GM12878 (cell line): Measurements from ENCODE around the gene RIPK4. TPM values are rescaled to one million over a fixed set of nuclear protein-coding genes. Genes with fewer than 3 reads are reported as not detected.

ENCODE experiments used
- ATAC-seq: fragments of 200-7000 bp; cut with Tn5 transposase; 3 replicates; pipeline ENCODE4 v1.9.1; 2020; ENCODE audit warnings: mild to moderate bottlenecking, moderate library complexity
- BruUV-seq: library from RNA; stranded (reverse); fragments of 400-500 nt; replicated peaks from 2 replicates; lab custom pipeline; 2021; lab: Mats Ljungman, UMichigan
- CTCF ChIA-PET: fragments of 300-600 bp; sonication (Branson Sonifier 250); formaldehyde crosslinking; extraction: SDS; loops from one replicate; lab custom pipeline; 2021; ENCODE audit warnings: inconsistent platforms; lab: Yijun Ruan, JAX
- POLR2A ChIA-PET: fragments of 350-600 bp; formaldehyde crosslinking; extraction: SDS; loops from one replicate; lab custom pipeline; 2021; ENCODE audit warnings: inconsistent platforms; lab: Charles Lee
- RAD21 ChIA-PET: fragments of 300-600 bp; sonication (Branson Sonifier 250); formaldehyde crosslinking; loops from one replicate; lab custom pipeline; 2023; ENCODE audit warnings: antibody characterized with exemption; ENCODE audit not compliant: unreplicated experiment; lab: Charles Lee
- SMC1A ChIA-PET: fragments of 300-600 bp; sonication (Branson Sonifier 250); formaldehyde crosslinking; loops from one replicate; lab custom pipeline; 2023; ENCODE audit not compliant: unreplicated experiment, uncharacterized antibody; lab: Charles Lee
- DNase-seq: peaks from one replicate; pipeline ENCODE4 v3.0.0-alpha.2; 2011; ENCODE audit warnings: low read depth, low spot score
- FAIRE-seq: peaks from 3 replicates; lab custom pipeline; 2011; peaks lifted over from hg19 to GRCh38; lab: Jason Lieb, UNC
- H2AFZ ChIP-seq: 2 replicates; pipeline ENCODE4 v1.6.0; 2011; ENCODE audit warnings: low read depth, low read length, control low read depth; ENCODE audit not compliant: control insufficient read depth
- H3K27ac ChIP-seq: 2 replicates; pipeline ENCODE4 v1.5.1; 2011; ENCODE audit warnings: control low read depth; ENCODE audit not compliant: control insufficient read depth, insufficient read depth
- H3K27me3 ChIP-seq, 2 experiments: replicated peaks in 1 of 2; 2 replicates each; pipeline versions ENCODE4 v1.6.0 to v1.6.1; 2011; ENCODE audit warnings: low read length in 1 of 2; ENCODE audit not compliant: control insufficient read depth in 2 of 2, insufficient read depth in 2 of 2
- H3K36me3 ChIP-seq, 2 experiments: 2 replicates each; pipeline ENCODE4 v1.5.1; 2011; ENCODE audit warnings: low read length in 1 of 2; ENCODE audit not compliant: control insufficient read depth in 2 of 2, insufficient read depth in 2 of 2
- H3K4me1 ChIP-seq: 2 replicates; pipeline ENCODE4 v1.6.1; 2011; ENCODE audit warnings: mild to moderate bottlenecking, low read length, moderate library complexity, mixed read lengths; ENCODE audit not compliant: control insufficient read depth, insufficient read depth
- H3K4me2 ChIP-seq: 2 replicates; pipeline ENCODE4 v1.6.0; 2011; ENCODE audit warnings: control low read depth; ENCODE audit not compliant: control insufficient read depth, insufficient read depth
- H3K4me3 ChIP-seq: fragments of 200-600 bp; sonication (generic); 2 replicates; pipeline ENCODE4 v1.5.1; 2016
- H3K79me2 ChIP-seq: 2 replicates; pipeline ENCODE4 v1.6.0; 2011; ENCODE audit warnings: low read length; ENCODE audit not compliant: control insufficient read depth, insufficient read depth
- H3K9ac ChIP-seq: 2 replicates; pipeline ENCODE4 v1.8.0; 2011; ENCODE audit warnings: low read length, control low read depth, mixed read lengths; ENCODE audit not compliant: control insufficient read depth, insufficient read depth
- H3K9me3 ChIP-seq: replicated peaks from 3 replicates; pipeline ENCODE4 v1.5.1; 2011; ENCODE audit warnings: mild to moderate bottlenecking, low read length; ENCODE audit not compliant: control insufficient read depth, insufficient read depth
- H4K20me1 ChIP-seq: 2 replicates; pipeline ENCODE4 v1.6.0; 2011; ENCODE audit not compliant: control insufficient read depth, insufficient read depth
- ATF7 ChIP-seq: fragments of 450-650 bp; IDR thresholded peaks from 2 replicates; pipeline ENCODE4 v1.6.1; 2016; ENCODE audit warnings: low read depth, mild to moderate bottlenecking
- CBX5 ChIP-seq: sonication (generic); IDR thresholded peaks from 2 replicates; pipeline ENCODE4 v1.6.1; 2016; ENCODE audit warnings: low read depth, moderate library complexity, mild to moderate bottlenecking, inconsistent platforms
- DPF2 ChIP-seq: fragments of 450-650 bp; IDR thresholded peaks from 2 replicates; pipeline ENCODE4 v1.6.1; 2017; ENCODE audit warnings: mild to moderate bottlenecking
- FOS ChIP-seq: IDR thresholded peaks from 3 replicates; pipeline ENCODE4 v1.6.1; 2011; ENCODE audit warnings: borderline replicate concordance; ENCODE audit not compliant: insufficient read length; ENCODE audit errors: extremely low read depth
- HCFC1 ChIP-seq: fragments of 150-350 bp; IDR thresholded peaks from 2 replicates; pipeline ENCODE4 v1.6.1; 2014; ENCODE audit warnings: low read length
- HDAC2 ChIP-seq: fragments of 200-600 bp; sonication (generic); IDR thresholded peaks from 2 replicates; pipeline ENCODE4 v1.6.1; 2017
- IRF4 ChIP-seq: IDR thresholded peaks from 2 replicates; pipeline ENCODE4 v1.6.1; 2011; ENCODE audit warnings: low read depth, low read length
- NFIC ChIP-seq: IDR thresholded peaks from 2 replicates; pipeline ENCODE4 v1.6.1; 2012; ENCODE audit warnings: low read depth, mild to moderate bottlenecking, inconsistent platforms, low read length, moderate library complexity
- NRF1 ChIP-seq: conservative IDR thresholded peaks from 2 replicates; pipeline ENCODE4 v1.6.1; 2011; ENCODE audit warnings: mild to moderate bottlenecking, low read depth, low read length, improper control_type of control experiment
- PAX5 ChIP-seq: IDR thresholded peaks from 2 replicates; pipeline ENCODE4 v1.6.1; 2011; ENCODE audit warnings: low read depth, low read length, borderline replicate concordance
- PAX8 ChIP-seq: fragments of 450-650 bp; IDR thresholded peaks from 2 replicates; pipeline ENCODE4 v1.6.1; 2017; ENCODE audit warnings: mild to moderate bottlenecking, moderate library complexity
- PBX3 ChIP-seq: IDR thresholded peaks from 2 replicates; pipeline ENCODE4 v1.6.1; 2011; ENCODE audit warnings: mild to moderate bottlenecking, low read depth, low read length, moderate library complexity; ENCODE audit not compliant: insufficient replicate concordance
- TBL1XR1 ChIP-seq: IDR thresholded peaks from 2 replicates; pipeline ENCODE4 v1.6.1; 2012; ENCODE audit warnings: low read depth, low read length, improper control_type of control experiment
- WRNIP1 ChIP-seq: IDR thresholded peaks from 2 replicates; pipeline ENCODE4 v1.6.1; 2011; ENCODE audit warnings: low read depth, low read length, improper control_type of control experiment, borderline replicate concordance
- ZBTB40 ChIP-seq: fragments of 450-650 bp; IDR thresholded peaks from 2 replicates; pipeline ENCODE4 v1.6.1; 2016; ENCODE audit warnings: mild to moderate bottlenecking, moderate library complexity, borderline replicate concordance
- ZNF384 ChIP-seq: IDR thresholded peaks from 2 replicates; pipeline ENCODE4 v1.6.1; 2012; ENCODE audit warnings: low read depth, mild to moderate bottlenecking, low read length, improper control_type of control experiment, borderline replicate concordance
- WGBS: methylation state at CpG from one replicate; pipeline ENCODE4 v1.1.6; 2016; ENCODE audit warnings: low lambda C conversion rate; ENCODE audit not compliant: insufficient replicate concordance, insufficient coverage; ENCODE audit errors: missing lambda C conversion rate; 5-methylcytosine and 5-hydroxymethylcytosine counted together
- in situ Hi-C: fragments of 300-500 bp; cut with MboI; formaldehyde crosslinking; loops from 9 replicates; pipeline ENCODE4 v1.14.3; 2018; ENCODE audit warnings: mixed read lengths
- intact Hi-C: fragments of 100-400 bp; cut with micrococcal nuclease; formaldehyde crosslinking; loops from one replicate; pipeline ENCODE4 v1.14.2; 2022; ENCODE audit not compliant: unreplicated experiment
- polyA plus RNA-seq, 11 experiments: library from polyadenylated mRNA; depleted of rRNA in 4 of 11; unstranded in 6 of 11; stranded (reverse) in 5 of 11; fragments of >200 nt; fragmentation: Nextera tagmentation in 4 of 11; fragmentation: Illumina TruSeq in 1 of 11; extraction: Ambion mirVana in 4 of 11; extraction: Trizol in 1 of 11; gene quantifications; 1 replicate in 1 of 11; 2 replicates in 10 of 11; pipeline versions ENCODE4 v1.2.1 to v1.2.3, GENCODE V29; 2011 to 2016; ENCODE audit warnings: inconsistent platforms in 2 of 11, missing spikeins in 2 of 11, low read depth in 1 of 11
- total RNA-seq, 4 experiments: library from RNA; depleted of rRNA in 3 of 4; stranded (reverse); fragments of >200 nt in 3 of 4; fragmentation: Illumina TruSeq in 1 of 4; extraction: Trizol in 1 of 4; gene quantifications; 2 replicates each; pipeline versions ENCODE4 v1.2.1 to v1.2.3, GENCODE V29; 2013 to 2021
- TF ChIP-seq, protein P1 (sequence below): fragments of 450-650 bp; IDR thresholded peaks from 2 replicates; pipeline ENCODE4 v1.6.1; 2018; ENCODE audit warnings: borderline replicate concordance, mild to moderate bottlenecking; ENCODE audit not compliant: partially characterized antibody

Gene RIPK4
- total and polyA plus RNA-seq, 10 of the 15 experiments (the other 5 are each of a cell fraction or from before 2014, with no cell fraction given) = 0.05 TPM; not detected in 9

DNA sequence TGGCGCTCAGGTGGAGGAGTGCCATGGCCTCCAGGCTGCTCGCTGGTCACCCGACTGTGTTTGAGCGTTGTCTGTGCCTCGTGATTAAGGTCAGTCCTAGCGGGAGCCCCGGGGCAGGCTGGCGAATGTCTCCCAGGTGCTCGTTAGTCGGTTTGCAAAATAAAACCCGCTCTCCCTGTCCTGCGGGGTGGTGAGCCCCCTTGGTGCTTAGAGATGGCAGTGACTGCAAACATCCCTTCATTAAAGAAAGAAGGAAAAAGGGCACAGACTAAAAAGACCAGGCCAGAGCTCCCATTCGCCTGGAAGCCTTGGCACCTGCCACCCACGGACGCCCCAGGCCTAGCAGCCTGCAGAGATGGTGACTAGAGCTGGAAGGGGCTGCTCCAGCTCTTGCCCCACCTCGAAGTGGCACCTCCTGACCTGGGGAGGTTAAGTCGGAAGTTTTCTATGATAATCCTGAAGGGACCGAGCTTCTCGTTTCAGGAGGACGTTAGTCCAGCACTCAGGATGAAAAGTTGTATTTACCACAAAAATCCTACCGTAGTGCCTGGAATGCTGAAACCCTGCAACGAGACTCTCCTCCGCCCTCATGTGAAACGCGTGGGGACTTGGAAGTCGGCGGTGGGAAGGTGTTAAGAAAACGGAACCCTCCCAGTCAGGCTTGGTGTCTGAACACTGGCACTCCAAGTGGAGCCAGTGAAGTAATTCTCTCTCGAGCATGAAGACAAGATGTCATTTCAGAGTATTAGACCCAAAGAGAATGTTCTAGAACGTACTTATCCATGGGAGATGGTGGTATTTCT is 24.6 kb downstream of the RIPK4 start:
- H3K9ac ChIP-seq = no peak overlapping the region
- ATAC-seq (no peak), FAIRE-seq (no peak), DNase-seq (no peak)
- ChIA-PET CTCF (no interaction called here), SMC1A (no interaction called here), POLR2A (no interaction called here), RAD21 (no interaction called here)
- BruUV-seq = no TSS peak
- no peaks in the 10 kb centered on the region for H4K20me1 ChIP-seq
- no peaks in the 10 kb centered on the region; the same call in 2 of the 3 replicates for H3K9me3 ChIP-seq
- 49% methylated on average over 30 of the region's 30 CpGs for WGBS
- intact Hi-C loops (no loop called here), in situ Hi-C loops (no loop called here)
- no peaks in the 10 kb centered on the region for H3K79me2 ChIP-seq
- H3K27ac ChIP-seq = no peak overlapping the region
- no peak overlapping the region for H3K4me3 ChIP-seq
- H3K4me2 ChIP-seq = no peak overlapping the region
- H3K27me3 ChIP-seq = no peaks in the 10 kb centered on the region
- H2AFZ ChIP-seq = no peak overlapping the region
- H3K4me1 ChIP-seq = no peaks in the 10 kb centered on the region
- no peaks in the 10 kb centered on the region for H3K36me3 ChIP-seq
- TF ChIP-seq HCFC1 (no peak), NFIC (no peak), ZBTB40 (no peak), WRNIP1 (no peak), CBX5 (no peak), PAX5 (no peak), DPF2 (no peak), PAX8 (no peak), TBL1XR1 (no peak), FOS (no peak), HDAC2 (no peak), PBX3 (no peak), NRF1 (no peak), ZNF384 (no peak), IRF4 (no peak), ATF7 (no peak)
- TF ChIP-seq, protein P1, sequence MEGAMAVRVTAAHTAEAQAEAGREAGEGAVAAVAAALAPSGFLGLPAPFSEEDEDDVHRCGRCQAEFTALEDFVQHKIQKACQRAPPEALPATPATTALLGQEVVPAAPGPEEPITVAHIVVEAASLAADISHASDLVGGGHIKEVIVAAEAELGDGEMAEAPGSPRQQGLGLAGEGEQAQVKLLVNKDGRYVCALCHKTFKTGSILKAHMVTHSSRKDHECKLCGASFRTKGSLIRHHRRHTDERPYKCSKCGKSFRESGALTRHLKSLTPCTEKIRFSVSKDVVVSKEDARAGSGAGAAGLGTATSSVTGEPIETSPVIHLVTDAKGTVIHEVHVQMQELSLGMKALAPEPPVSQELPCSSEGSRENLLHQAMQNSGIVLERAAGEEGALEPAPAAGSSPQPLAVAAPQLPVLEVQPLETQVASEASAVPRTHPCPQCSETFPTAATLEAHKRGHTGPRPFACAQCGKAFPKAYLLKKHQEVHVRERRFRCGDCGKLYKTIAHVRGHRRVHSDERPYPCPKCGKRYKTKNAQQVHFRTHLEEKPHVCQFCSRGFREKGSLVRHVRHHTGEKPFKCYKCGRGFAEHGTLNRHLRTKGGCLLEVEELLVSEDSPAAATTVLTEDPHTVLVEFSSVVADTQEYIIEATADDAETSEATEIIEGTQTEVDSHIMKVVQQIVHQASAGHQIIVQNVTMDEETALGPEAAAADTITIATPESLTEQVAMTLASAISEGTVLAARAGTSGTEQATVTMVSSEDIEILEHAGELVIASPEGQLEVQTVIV = no peak
